HG03442 (cell line): ENCODE results near the gene AKAP4.

Experiments
- ATAC-seq: cut with Tn5 transposase; IDR thresholded peaks from one replicate; pipeline ENCODE4 v1.9.1; 2021; ENCODE audit warnings: mild to moderate bottlenecking, moderate library complexity; ENCODE audit not compliant: unreplicated experiment

The AKAP4 gene, protein sequence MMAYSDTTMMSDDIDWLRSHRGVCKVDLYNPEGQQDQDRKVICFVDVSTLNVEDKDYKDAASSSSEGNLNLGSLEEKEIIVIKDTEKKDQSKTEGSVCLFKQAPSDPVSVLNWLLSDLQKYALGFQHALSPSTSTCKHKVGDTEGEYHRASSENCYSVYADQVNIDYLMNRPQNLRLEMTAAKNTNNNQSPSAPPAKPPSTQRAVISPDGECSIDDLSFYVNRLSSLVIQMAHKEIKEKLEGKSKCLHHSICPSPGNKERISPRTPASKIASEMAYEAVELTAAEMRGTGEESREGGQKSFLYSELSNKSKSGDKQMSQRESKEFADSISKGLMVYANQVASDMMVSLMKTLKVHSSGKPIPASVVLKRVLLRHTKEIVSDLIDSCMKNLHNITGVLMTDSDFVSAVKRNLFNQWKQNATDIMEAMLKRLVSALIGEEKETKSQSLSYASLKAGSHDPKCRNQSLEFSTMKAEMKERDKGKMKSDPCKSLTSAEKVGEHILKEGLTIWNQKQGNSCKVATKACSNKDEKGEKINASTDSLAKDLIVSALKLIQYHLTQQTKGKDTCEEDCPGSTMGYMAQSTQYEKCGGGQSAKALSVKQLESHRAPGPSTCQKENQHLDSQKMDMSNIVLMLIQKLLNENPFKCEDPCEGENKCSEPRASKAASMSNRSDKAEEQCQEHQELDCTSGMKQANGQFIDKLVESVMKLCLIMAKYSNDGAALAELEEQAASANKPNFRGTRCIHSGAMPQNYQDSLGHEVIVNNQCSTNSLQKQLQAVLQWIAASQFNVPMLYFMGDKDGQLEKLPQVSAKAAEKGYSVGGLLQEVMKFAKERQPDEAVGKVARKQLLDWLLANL

DNA sequence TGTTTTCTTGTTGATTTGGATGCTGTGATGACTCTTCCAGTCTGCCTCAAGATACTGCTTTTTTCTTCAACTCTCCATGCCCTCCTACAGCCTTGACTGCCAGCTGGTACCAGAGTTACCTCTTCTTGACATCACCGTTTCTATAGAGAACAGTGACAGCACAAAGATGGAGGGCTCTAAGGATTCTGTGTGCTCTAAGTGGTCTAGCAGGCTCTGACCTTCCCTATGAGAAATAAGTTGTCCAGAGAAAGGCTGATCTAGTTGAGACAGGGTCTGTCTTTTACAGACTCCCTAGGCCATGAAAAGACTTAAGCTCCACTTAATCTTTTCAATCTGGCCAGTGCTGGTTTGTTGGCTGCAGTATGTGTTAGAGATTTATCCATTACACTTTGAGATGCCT is at the start of gene AKAP4:
AKAP4 (minus strand) TSS at position 101 of the 400 bp plus-strand sequence. CDS start 118 bp downstream, outside the sequence.
- ATAC-seq = no peak

DNA sequence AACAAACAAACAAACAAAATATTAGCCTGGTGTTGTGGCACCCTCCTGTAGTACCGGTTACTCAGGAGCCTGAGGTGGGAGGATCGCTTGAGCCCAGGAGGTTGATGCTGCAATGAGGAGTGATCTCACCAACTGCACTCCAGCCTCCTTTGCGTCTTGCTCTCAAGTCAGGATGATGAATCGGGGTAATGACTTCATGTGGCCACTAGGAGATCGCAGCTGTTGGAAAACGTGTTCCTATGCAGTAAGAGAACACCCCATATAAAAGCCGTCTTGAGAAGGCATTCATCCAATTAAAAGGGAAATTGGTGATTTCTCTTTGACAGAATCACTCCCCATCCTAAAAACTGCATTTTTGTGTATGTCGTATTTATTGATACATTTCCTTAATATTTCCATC is 10.7 kb upstream of the AKAP4 start:
- ATAC-seq = no peak

DNA sequence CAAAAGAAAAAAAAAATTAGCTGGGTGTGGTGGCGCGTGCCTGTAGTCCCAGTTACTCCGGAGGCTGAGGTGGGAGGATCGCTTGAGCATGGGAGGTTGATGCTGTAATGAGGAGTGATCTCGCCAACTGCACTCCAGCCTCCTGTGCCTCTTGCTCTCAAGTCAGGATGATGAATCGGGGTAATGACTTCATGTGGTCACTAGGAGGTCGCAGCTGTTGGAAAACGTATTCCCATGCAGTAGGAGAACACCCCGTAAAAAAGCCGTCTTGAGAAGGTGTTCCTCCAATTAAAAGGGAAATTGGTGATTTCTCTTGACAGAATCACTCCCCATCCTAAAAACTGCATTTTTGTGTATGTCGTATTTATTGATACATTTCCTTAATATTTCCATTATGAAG is 5.9 kb upstream of the AKAP4 start:
- ATAC-seq = no peak

DNA sequence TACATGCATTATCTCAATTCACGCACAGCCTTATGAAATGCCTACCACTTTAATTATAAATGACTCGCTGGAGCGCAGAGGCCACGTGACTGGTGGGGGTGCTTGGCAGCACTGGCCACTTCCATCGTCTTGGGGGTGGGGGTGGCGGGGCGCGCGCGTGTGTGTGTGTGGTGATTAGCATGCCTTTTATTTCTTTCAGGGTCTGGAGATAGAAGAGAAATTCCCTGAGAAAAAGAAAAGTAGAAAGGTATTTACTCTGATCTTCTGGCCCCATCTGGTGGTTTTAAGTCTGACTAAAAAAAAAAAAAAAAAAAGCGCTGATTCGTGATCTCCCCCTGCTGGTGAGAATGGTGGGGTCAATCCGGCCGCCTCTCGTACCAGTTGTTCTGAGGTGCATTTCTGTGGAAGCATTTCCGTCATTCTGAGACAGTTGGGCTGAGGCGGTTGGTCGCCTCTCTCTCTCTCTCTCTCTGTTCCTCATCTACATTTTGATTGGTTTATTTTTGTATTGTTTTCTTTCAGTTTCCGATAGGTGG is 3.6 kb upstream of the AKAP4 start, which contains the start of gene CCNB3:
CCNB3 (plus strand) TSS at position 402 of the 536 bp plus-strand sequence. CDS start 80,399 bp downstream, outside the sequence.
- ATAC-seq = peak; percentile 97

DNA sequence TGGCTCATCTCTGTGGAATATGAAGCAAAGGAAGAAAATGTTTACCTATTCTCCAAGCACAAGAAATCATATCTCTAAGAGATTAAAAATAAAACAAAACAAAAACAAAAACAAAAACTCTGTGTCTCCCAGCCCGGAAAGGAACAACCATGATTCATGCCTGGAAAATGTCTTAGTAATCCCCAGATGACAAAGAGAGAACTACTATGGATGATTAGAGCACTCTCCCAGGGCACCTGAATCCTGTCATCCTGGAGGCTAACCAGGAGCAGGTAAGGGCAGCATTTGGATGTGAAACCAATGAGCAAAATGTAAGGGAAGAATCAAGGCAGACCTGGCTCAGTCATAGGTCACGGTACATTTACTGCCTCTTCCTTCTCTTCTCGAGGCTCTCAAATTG is 1.7 kb upstream of the AKAP4 start:
- ATAC-seq = no peak

DNA sequence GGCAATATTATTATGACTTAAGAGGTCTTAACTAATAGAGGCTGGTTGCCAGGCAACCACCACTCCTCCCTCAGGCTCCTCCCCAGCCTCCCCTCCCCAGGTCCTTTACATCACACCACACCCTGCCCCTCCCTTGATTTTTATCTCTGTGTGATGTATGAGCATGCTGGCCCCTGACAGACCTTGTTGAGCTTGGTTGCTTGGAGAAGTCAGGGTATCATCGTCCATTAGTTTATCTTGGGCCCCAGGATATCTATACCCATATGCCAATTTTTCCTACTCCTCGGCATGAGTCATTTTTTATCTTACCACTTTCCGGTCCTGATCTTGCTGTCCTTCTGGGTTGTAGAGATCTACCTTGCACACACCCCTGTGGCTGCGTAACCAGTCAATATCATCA is 2.5 kb downstream of the AKAP4 start:
- ATAC-seq = no peak

DNA sequence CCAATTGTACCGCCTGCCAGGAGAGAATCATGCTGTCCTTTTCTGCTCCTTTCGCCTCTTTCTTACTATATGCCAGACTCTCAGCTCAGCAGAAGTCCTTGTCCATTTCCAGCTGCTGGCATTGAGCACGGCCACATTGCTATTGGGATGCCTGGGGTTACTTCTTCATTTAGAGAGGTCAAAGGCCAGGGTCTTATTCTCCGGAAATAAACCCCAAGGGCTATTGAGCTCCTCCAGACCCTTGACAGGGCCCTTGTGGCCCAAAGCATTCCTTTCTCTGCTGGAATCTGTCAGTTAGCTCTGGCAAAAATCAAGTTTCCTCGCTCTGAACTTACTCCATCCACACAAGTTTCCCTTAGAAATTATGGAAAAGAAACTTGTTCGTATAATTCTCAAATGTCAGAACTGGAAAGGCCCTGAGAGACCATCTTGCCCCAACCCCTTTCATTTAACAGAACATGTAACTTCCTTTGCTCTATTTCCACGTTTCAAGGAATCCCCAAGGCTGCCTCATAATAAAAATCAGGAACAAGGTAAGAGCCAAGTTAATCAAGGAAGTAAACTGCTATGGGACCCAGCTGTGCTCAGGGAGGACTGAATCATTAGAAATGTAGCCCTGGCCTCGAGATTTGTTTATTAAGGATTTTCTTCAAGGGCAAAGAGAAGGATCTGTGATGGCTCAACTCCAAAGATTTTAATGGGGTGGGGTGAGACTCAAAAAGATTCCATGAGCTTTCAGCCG is 11.8 kb downstream of the AKAP4 start:
- no peak for ATAC-seq

DNA sequence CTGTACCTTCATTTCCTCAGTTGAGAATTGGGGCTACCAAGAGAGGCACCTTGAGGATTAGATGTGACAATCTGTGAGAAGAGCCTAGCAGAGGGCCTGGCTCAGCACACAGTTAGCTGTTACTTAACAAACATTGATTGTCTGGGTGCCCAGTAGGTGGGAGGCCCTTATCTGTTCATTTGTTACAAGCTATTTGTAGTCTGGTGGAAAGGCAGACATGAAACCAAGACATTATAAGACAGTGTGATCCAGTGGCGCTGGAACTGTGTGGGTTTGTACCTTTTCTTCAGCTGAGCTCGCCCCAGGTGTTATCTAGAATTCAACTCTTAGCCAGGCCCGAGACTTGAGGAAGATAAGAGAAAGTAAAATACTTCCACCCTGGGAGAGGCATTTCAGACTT is 16.9 kb downstream of the AKAP4 start:
- ATAC-seq = no peak

DNA sequence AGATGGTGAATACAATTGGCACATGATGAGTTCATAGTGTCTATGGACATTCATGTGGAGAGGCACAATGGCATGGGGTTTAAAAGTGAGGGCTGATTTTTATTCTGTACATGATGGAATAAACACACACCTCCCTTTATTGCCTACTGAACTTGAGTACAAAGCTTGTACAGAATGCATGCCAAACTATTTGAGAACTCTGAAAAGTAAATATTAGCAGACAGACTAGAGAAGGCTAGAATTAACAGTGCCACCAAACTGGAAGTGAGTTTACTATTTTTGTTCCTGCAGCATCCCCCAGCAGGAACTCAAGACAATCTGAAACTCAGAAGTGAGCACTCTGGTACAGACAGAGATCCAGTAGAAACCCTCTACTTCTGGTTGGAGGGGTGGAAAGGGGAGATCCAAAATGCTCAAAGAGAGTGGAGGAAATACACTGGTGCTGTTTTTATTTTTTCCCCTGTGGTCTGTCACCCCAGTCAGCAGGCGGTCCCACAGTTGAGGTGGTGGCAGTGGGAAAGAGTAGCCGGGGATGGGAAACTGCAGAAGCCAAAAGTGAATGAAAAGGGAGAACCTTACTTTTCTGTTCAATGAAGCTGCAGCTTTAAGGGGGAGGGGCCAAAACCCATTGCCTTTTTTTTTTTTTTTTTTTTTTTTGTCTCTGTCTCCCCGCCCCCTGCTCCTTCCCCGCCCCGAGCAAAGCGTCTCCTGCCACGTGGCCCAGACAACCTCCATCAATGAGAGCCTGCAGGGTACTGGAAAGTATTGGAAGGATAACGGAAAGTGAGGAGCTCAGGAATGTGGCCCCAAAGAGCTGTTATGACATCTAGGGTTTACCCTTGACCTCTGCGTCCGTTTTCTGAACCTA is 20.5 kb downstream of the AKAP4 start:
- no peak for ATAC-seq

DNA sequence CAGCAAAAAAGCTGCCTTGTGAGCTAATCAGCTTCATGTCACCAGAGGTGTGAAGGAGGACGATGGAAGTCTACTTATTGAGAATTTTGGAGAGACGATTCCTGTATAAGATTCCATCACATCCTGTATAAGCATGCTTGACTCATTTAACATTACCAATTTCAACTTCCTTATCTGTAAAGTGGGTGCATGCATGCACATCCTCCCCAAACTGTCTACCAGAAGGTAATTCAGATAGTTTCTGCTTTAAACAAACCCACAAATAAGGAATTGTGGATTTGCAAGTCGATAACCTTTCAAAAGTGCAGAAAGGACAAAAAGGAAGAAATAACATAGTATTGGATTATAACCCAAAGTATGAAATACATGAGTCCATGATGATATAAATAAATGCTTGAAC is 31.1 kb downstream of the AKAP4 start:
- ATAC-seq = no peak

DNA sequence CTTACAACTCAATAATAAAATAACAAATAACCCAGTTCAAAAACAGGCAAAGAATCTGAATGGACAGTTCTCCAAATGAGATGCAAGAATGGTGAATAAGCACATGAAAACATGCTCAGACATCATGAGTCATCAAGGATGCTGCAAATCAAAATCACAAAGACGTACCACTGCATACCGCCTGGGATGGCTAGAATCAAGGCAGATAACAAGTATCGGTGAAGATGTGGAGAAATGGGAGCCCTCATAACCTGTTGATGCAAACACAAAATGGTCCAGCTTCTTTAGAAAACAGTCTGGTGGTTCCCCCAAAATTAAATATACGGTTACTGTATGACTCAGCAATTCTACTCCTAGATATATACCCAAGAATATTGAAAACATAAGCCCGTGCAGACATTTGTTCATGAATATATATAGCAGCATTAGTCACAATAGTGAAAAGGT is 32.5 kb downstream of the AKAP4 start:
- ATAC-seq = peak; percentile 73

DNA sequence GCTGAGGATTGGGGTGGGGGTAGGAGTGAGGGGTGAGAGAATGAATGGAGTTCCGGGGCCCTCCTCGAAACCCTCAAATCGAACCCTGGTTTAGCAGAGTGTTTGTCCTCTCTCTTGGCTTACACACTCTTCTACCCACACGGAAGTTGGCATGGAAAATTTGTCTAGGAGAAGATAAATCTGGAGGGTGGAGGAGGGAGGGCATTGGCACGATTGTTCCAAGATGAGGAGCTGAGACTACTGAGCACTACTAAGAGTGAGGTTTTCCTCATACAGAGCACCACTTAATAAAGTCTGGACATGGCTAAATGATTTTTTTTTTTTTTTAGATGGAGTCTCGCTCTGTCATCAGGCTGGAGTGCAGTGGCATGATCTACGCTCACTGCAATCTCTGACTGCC is 33.4 kb downstream of the AKAP4 start:
- no peak for ATAC-seq

DNA sequence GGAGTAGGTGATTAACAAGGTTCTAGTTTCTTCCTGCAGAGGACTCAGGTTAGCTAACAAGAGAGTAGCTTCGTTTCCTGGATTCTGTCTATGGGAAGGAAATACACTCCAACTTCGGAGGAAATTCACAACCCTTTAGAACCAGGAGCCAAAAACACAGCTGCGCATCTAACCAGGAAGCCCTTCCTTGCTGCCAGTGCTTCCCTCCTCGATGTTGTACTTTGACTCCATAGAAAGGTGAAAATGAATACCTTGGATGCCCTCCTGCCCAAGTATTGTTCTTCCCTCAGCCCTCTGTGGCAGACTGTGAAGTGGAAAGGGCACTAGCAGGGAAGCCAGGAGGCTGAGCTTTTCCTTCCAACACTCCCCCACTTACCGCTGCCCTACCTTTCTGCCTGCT is 35.1 kb downstream of the AKAP4 start:
- no peak for ATAC-seq

DNA sequence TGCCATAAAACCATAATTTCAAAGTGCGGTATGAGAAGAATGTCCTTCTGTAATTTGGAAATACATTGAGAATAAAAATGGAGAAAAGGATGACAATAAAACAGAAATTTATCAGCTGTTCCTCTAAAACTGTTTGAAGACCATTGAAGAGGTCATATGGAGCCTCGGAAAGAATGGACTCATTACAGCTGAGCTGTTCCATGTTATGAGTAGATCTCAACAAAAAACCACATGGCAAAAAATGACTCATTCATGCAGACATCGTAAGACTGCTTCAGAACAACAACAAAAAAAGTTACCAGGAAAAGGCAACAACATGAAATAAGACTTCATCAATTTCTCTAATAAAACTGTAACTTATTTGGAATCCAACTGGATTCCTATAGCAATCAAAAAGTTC is 39.7 kb downstream of the AKAP4 start:
- ATAC-seq = no peak

DNA sequence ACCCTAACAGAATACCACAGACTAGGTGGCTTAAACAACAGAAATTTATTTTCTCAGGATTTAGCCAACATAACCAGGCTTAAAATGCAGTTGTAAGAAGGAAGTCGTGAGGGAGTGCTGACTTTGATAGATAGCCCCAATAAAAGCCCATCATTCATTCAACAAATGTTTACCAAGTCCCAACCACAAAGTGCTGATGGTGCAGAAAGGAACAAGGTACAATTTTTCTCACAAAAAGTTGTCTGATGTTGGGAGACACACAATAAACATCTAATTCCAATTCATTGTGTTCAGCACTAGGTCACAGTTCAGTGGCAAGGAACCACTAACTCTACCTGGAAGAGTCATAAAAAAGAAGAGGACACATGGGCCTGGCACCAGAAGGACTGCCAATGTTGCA is 42.2 kb downstream of the AKAP4 start:
- no peak for ATAC-seq

DNA sequence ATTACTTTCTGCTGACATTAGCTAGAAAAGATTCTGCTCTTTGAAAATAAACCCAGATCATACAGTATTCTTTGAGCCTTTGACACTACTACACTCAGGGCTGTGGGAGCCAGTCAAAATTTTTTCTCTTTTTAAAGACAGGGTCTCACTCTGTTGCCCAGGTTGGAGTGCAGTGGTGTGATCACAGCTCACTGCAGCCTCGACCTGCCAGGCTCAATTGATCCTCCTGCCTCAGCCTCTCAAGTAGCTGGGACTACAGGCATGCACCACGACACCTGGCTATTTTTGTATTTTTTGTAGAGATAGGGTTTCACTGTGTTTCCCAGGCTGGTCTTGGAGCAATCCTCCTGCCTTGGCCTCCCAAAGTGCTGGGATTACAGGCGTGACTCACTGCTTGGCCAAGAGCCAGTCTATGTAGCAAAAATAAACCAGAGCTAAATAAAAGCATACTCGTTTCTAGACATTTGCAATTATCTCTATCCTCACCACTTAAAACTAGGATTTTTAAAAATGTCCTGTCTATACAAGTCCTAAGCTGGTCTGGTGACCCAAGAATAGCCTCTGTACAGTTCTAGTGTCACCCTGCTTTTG is 43.2 kb downstream of the AKAP4 start:
- ATAC-seq = no peak

DNA sequence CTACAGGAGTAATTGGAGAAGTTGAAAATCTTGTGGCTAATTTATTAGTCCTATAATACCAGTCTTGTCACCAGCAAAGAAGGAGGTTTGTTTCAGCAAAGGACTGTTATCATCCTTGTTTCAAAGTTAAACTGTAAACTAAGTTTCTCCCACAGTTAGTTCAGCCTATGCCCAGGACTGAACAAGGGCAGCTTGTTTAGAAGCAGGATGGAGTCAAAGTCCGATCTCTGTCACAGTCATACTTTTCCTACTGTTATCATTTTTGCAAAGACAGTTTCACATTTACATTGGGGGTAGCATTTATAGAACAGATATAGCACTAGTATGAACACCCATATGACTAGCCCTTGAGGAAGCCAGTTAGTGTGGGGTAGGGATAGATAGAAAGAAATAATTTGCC is 46.4 kb downstream of the AKAP4 start:
- no peak for ATAC-seq

DNA sequence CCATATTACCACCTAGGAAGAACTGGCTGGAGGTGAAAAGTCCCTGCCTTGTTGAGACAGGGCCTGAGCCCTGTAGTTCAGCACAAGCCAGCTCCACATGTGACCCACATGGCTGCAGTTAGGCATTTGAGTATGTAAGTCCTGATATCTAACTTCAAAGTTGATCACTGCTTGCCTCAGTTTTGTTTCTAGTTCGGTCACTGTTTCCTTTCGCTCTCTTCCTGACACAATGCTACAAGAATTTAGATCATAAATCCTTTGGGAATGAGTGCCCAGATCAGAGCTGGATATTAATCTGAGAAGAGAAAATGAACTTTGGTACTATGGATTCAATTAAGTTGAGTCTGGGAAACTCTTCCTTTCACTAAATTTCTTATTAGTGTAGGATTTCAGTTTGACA is 48.4 kb downstream of the AKAP4 start:
- no peak for ATAC-seq

DNA sequence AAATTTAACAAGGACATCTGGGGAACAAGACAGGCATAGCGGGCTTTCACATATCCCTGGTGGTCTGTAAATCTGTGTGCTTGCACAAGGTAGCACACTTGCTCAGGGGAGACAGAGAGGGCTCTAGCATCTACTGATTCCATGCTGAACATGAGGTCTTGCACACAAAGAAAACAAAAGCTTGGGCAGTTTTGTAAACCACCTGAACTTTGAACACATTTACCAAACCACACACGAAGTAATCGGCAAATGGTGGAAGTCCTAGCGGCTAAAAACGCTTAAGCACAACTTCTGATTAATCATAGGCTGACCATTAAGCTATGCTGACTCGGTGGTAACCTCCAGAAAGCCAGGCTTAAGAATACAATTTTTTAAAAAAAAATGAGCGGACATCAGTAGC is 52.8 kb downstream of the AKAP4 start:
- no peak for ATAC-seq
